Naive thymus-derived CD8-positive, alpha-beta T cell (primary cell): ENCODE measurements around the gene CHCHD4. TPM values are rescaled to one million over a fixed set of nuclear protein-coding genes. Genes with fewer than 3 reads are reported as not detected.

Experiments
- ATAC-seq, 2 donors: fragments of 150-1000 bp; cut with Tn5 transposase in 1 of 2; sonication (Bioruptor Pico), chemical (Tn5 transposase) in 1 of 2; 1 replicate in 1 of 2; 2 replicates in 1 of 2; pipeline ENCODE4 v1.10.0; 2021; ENCODE audit warnings: mild to moderate bottlenecking in 2 of 2, moderate library complexity in 2 of 2
- POLR2A ChIA-PET: fragments of 350-600 bp; sonication (Branson Sonifier 250); formaldehyde crosslinking; loops from one replicate; lab custom pipeline; 2021; ENCODE audit warnings: antibody characterized with exemption; lab: Charles Lee
- DNase-seq, 10 donors: peaks; one replicate each; pipeline versions ENCODE4 v3.0.0 to v3.0.0-alpha.2; 2020 to 2022
- H3K27ac Mint-ChIP-seq, 10 donors: one replicate each; pipeline ENCODE4 v1.8.0; 2020 to 2022; ENCODE audit warnings: mild to moderate bottlenecking in 10 of 10, mixed read lengths in 10 of 10, moderate library complexity in 4 of 10, inconsistent platforms in 1 of 10
- H3K27me3 Mint-ChIP-seq, 5 donors: one replicate each; pipeline ENCODE4 v1.8.0; 2021 to 2022; ENCODE audit warnings: mixed read lengths in 5 of 5
- H3K36me3 Mint-ChIP-seq, 3 donors: one replicate each; pipeline ENCODE4 v1.8.0; 2020 to 2022; ENCODE audit warnings: mixed read lengths in 3 of 3, mild to moderate bottlenecking in 2 of 3, inconsistent platforms in 1 of 3
- H3K4me1 Mint-ChIP-seq, 4 donors: one replicate each; pipeline ENCODE4 v1.8.0; 2021 to 2022; ENCODE audit warnings: mixed read lengths in 4 of 4
- H3K4me3 Mint-ChIP-seq, 10 donors: one replicate each; pipeline ENCODE4 v1.8.0; 2020 to 2022; ENCODE audit warnings: mild to moderate bottlenecking in 10 of 10, mixed read lengths in 10 of 10, moderate library complexity in 6 of 10, inconsistent platforms in 1 of 10
- H3K9me3 Mint-ChIP-seq, 9 donors: one replicate each; pipeline ENCODE4 v1.8.0; 2020 to 2022; ENCODE audit warnings: mixed read lengths in 9 of 9, mild to moderate bottlenecking in 3 of 9, inconsistent platforms in 1 of 9, moderate library complexity in 1 of 9
- polyA plus RNA-seq, 3 donors: library from polyadenylated mRNA; unstranded; fragments of 300-500 nt; fragmentation: Illumina TruSeq; gene quantifications; one replicate each; pipeline ENCODE4 v1.2.3, GENCODE V29; 2021
- total RNA-seq, 8 experiments: library from RNA in 2 of 8; stranded (reverse) in 2 of 8; gene quantifications; one replicate each; pipeline ENCODE4 v1.2.3 and lab custom pipeline; 2021 to 2026

The CHCHD4 gene
- total and polyA plus RNA-seq, 5 experiments from 2014 or later, result 6.8 to 15.8 (median 9.6) TPM

DNA sequence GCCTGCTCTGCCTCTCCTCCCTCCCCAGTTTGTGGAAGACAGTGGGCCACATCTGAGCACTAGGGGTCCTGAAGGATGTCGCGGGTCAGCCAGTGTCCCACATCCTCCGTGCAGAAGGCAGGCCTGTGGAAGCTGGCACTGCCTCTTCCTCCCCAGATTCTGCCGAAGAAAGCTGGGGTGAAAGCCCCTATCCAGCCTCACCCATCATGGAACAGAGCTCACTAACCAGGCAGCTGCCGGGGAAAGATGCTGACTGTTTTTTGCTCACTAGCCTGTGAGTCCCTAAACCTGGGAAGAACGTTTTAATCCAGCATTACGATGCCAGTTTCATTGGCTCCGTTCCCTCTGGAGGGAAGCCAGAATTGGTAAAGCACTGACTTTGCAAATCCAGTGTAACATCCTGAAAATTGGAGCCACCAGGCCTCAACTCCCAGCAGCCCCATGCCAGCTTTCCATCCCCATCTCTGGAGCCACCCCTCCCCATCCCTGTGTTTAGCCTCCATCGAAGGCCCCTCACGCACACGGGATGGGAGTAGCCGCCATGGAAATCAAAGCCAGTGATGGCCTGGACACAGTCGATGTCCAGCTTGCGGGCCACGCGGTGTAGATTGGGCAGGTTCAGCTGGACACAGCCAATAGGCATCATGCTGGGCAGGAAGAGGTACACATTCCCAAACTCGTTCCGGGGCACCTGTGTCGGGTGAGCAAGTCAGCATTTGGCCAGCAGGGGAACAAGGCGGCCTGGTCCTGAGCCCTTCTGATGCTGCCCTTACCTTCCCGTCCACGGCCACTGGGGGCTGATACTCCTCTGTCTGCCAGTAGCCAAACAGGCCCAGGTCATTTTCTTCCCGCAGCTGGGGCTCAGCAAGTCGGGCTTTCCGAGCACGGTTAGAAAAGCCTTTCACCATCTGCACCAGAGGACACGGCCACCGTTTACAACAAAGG lies 23.6 kb upstream of the CHCHD4 start:
- H3K27ac Mint-ChIP-seq, result peak overlapping the region; percentile 65 to 99 (median 93)
- no peak for ATAC-seq
- POLR2A ChIA-PET, result no interaction called here
- H3K4me1 Mint-ChIP-seq, result peaks cover 12 to 32% (median 28%) of the 10 kb centered on the region in 4 donors
- H3K36me3 Mint-ChIP-seq, result peaks cover 0 to 59% (median 17%) of the 10 kb centered on the region in 3 donors
- no peaks in the 10 kb centered on the region for H3K27me3 Mint-ChIP-seq
- no peaks in the 10 kb centered on the region for H3K9me3 Mint-ChIP-seq
- no peak for DNase-seq
- no peak overlapping the region for H3K4me3 Mint-ChIP-seq

- no peaks in the 10 kb centered on the region for H3K27me3 Mint-ChIP-seq
- POLR2A ChIA-PET, result interaction anchor here (0.6 kb wide), 1 partner anchor 23 kb away, joined by 3 read pairs; the partner anchor contains the start of genes CHCHD4 and TMEM43
- H3K4me3 Mint-ChIP-seq, result no peak overlapping the region
- DNase-seq (no peak), ATAC-seq (no peak)
- no peaks in the 10 kb centered on the region for H3K9me3 Mint-ChIP-seq
- H3K4me1 Mint-ChIP-seq, result peaks cover 15 to 39% (median 35%) of the 10 kb centered on the region in 4 donors
- peak overlapping the region; percentile 65 to 99 (median 94) for H3K27ac Mint-ChIP-seq
- H3K36me3 Mint-ChIP-seq, result peaks cover 0 to 52% (median 17%) of the 10 kb centered on the region in 3 donors
Observed at GRCh38 chr3:14147617-14148016, 22.9 kb upstream of the CHCHD4 start.

DNA sequence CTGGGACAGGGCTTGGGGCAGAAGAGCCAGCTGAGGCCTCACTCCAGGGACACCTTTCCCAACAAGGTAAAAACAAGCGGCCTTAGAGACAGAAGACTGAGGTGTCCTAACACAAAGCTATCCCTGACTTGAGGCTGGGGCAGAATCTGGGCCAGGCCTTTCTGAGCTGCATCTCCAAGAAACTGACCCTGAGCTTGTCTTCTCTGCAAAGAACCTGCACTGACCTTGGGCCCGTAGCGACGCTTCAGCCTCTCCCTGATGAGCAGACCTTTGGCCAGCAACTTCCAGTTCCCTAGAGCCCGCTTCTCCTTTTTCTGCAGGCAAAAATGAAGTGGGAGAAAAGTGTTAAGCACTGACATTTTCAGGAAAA lies 22.4 kb upstream of the CHCHD4 start:
- Mint-ChIP-seq H3K36me3 (peaks cover 0 to 50% (median 17%) of the 10 kb centered on the region in 3 donors), H3K9me3 (no peaks in the 10 kb centered on the region), H3K4me1 (peaks cover 18 to 44% (median 41%) of the 10 kb centered on the region in 4 donors), H3K27ac (peak overlapping the region; percentile 86 to 100 (median 98)), H3K27me3 (no peaks in the 10 kb centered on the region), H3K4me3 (peak overlapping the region in 1 of 10 donors; percentile 36)
- POLR2A ChIA-PET, result interaction anchor here (0.6 to 3.4 kb wide), 2 partner anchors 23 to 29 kb away, joined by 3 to 10 read pairs; partner anchors contain the start of genes CHCHD4 and TMEM43
- DNase-seq (no peak), ATAC-seq (no peak)

DNA sequence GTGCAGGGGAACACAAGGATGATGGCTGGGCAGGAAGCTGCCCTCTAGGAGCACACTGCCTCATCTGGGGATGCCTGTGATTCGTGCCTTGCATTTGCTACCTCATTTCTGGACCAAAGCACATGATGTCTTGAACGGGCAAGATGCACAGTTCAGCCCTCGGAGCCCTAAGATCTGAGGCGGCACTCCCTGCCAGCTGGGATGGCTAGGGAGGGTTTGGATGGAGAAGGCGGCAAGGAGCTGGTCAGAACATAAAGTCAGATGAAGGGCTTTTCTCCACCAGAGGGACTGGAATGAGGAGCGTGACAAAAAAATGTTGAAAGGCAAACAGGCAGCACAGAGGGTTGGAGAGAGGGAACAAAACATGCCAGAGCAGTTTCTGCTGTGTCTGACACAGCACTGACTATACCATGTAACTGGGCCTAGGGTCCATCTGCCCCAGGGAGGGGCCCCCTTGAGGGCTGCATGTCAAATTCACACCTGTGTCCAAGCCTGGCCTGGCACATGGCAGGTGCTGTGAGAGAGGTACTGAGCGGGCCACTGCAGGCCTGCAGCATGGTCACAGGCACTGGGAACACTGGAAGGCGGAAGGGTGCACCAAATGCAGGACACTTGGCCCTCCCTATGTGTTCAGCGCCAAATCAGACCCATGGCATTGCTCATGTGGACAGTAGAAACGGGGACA lies 21.9 kb upstream of the CHCHD4 start:
- H3K4me3 Mint-ChIP-seq, result no peak overlapping the region
- DNase-seq (no peak), ATAC-seq (no peak)
- peak overlapping the region; percentile 98 to 100 (median 99) for H3K27ac Mint-ChIP-seq
- H3K9me3 Mint-ChIP-seq, result no peaks in the 10 kb centered on the region
- POLR2A ChIA-PET, result interaction anchor here (3.4 to 6.0 kb wide), 2 partner anchors 22 to 30 kb away, joined by 10 to 63 read pairs; partner anchors contain the start of genes CHCHD4 and TMEM43
- no peaks in the 10 kb centered on the region for H3K27me3 Mint-ChIP-seq
- peaks cover 0 to 50% (median 17%) of the 10 kb centered on the region in 3 donors for H3K36me3 Mint-ChIP-seq
- H3K4me1 Mint-ChIP-seq, result peaks cover 22 to 49% (median 46%) of the 10 kb centered on the region in 4 donors

GRCh38 chr3:14145670-14146380 lies 21.2 kb upstream of the CHCHD4 start:
- peak overlapping the region; percentile 98 to 100 (median 99) for H3K27ac Mint-ChIP-seq
- H3K27me3 Mint-ChIP-seq, result no peaks in the 10 kb centered on the region
- peaks cover 0 to 48% (median 17%) of the 10 kb centered on the region in 3 donors for H3K36me3 Mint-ChIP-seq
- H3K4me1 Mint-ChIP-seq, result peaks cover 22 to 56% (median 52%) of the 10 kb centered on the region in 4 donors
- POLR2A ChIA-PET, result interaction anchor here (1.1 to 6.0 kb wide), 5 partner anchors 18 to 249 kb away, joined by 3 to 63 read pairs (median 10); partner anchors contain the start of genes CHCHD4, LSM3, TMEM43 and XPC
- no peaks in the 10 kb centered on the region for H3K9me3 Mint-ChIP-seq
- peak overlapping the region in 2 of 10 donors; percentile 16 to 30 for H3K4me3 Mint-ChIP-seq
- peak in 1 of 10 donors; percentile 17 for DNase-seq
- ATAC-seq, result no peak

DNA sequence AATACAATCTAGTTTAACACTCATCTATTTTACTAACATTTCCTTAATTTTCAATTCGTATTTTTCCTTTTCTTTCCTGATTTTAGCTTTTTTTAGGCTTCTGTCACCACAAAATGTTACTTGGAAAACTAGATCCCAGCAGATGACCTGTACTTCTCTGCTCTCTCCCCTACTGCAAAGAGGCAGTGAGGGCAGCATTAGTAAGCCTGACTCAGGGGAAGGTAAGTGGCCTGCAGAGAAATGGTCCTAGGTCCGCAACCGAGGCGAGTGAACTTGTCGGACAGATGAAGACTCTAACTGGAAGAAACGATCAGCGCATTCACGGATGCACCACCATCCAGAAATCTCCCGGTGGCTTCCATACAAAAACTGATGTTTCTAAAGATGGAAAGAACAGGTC lies 20.6 kb upstream of the CHCHD4 start:
- DNase-seq, result peak in 1 of 10 donors; percentile 11
- POLR2A ChIA-PET, result interaction anchor here (1.1 to 6.0 kb wide), 5 partner anchors 17 to 249 kb away, joined by 3 to 63 read pairs (median 10); partner anchors contain the start of genes CHCHD4, LSM3, TMEM43 and XPC
- Mint-ChIP-seq H3K27ac (peak overlapping the region; percentile 98 to 100 (median 99)), H3K4me1 (peaks cover 24 to 62% (median 54%) of the 10 kb centered on the region in 4 donors), H3K9me3 (no peaks in the 10 kb centered on the region), H3K27me3 (no peaks in the 10 kb centered on the region), H3K36me3 (peaks cover 0 to 43% (median 17%) of the 10 kb centered on the region in 3 donors), H3K4me3 (peak overlapping the region in 7 of 10 donors; percentile 7 to 84 (median 58))
- no peak for ATAC-seq

GRCh38 chr3:14144423-14145075 lies 19.9 kb upstream of the CHCHD4 start:
- DNase-seq (peak; percentile 34 to 91 (median 75)), ATAC-seq (peak; percentile 70)
- Mint-ChIP-seq H3K27ac (peak overlapping the region; percentile 98 to 100 (median 99)), H3K36me3 (peaks cover 0 to 43% (median 17%) of the 10 kb centered on the region in 3 donors), H3K4me1 (peaks cover 24 to 63% (median 54%) of the 10 kb centered on the region in 4 donors), H3K9me3 (no peaks in the 10 kb centered on the region), H3K27me3 (no peaks in the 10 kb centered on the region), H3K4me3 (peak overlapping the region; percentile 33 to 84 (median 70))
- POLR2A ChIA-PET, result interaction anchor here (0.6 to 6.0 kb wide), 6 partner anchors 17 to 248 kb away, joined by 3 to 63 read pairs (median 7); partner anchors contain the start of genes CHCHD4, LSM3, TMEM43 and XPC

DNA sequence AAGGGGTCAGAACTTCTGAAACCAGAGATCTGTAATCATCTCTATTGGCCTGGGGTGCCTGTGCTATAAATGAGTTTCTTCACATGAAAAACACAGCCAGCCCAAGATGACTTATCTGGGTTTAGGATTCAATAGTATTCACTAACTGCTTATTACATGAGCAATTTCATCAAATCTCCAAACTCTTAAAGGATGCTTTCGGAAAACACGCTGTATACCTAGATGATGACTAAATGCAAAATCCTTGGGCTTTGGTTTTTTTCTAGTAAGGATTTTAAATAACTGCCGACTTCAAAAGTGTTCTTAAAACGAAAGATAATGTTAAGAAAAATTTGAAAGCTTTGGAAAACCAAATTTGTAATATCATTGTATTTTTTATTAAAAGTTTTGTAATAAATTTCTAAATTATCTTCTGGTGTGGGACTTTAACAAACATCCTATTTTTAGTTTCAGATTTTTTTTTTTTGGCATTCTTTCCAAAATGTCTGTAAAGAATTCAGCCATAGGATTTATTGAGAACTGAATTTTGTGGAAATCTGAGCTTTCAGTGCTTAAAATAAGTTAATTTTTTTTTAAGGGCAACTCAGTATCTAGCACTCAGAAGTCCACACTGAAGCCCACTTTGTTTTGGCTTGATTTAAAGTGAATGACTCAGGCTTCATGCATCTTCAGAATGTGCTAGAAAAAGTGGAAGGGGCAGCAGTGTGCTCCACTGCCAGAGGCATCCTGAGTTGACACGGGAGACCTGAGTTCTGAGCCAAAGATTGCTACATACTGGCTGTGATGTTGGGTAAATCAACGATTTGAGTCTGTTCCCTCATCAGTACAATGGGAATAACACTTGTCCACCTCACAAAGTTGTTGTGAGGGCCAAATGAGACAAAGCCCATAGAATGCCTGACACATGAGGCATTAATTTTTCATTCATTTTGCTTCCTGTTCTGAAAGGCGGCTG lies 18.9 kb upstream of the CHCHD4 start:
- Mint-ChIP-seq H3K9me3 (no peaks in the 10 kb centered on the region), H3K4me3 (peak overlapping the region; percentile 16 to 84 (median 71)), H3K4me1 (peaks cover 24 to 63% (median 54%) of the 10 kb centered on the region in 4 donors), H3K27ac (peak overlapping the region; percentile 98 to 100 (median 99)), H3K36me3 (peaks cover 0 to 40% (median 17%) of the 10 kb centered on the region in 3 donors), H3K27me3 (no peaks in the 10 kb centered on the region)
- DNase-seq (no peak), ATAC-seq (no peak)
- POLR2A ChIA-PET, result interaction anchor here (0.6 to 6.0 kb wide), 7 partner anchors 9 to 508 kb away, joined by 3 to 63 read pairs (median 7); partner anchors contain the start of genes CCDC174, CHCHD4, LSM3 and TMEM43

DNA sequence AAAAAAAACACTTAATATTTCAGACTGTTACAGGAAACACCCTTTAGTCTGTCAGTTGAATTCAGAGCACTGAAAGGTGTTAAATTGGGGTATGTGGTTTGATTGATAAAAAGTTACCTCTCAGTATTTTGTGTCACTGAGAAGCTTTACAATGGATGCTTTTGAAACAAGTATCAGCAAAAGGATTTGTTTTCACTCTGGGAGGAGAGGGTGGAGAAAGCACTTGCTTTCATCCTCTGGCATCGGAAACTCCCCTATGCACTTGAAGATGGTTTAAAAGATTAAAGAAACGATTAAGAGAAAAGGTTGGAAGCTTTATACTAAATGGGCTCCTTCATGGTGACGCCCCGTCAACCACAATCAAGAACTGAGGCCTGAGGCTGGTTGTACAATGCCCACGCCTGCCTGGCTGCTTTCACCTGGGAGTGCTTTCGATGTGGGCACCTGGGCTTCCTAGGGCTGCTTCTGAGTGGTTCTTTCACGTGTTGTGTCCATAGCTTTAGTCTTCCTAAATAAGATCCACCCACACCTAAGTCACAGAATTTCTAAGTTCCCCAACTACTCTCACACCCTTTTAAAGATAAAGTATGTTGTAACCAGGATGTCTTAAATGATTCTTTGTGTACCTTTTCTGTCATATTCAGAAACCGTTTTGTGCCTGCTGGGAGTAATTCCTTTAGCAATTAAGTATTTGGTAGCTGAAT lies 18.0 kb upstream of the CHCHD4 start:
- POLR2A ChIA-PET, result interaction anchor here (1.0 to 6.0 kb wide), 7 partner anchors 11 to 508 kb away, joined by 3 to 63 read pairs (median 5); partner anchors contain the start of genes CCDC174, CHCHD4, LSM3 and TMEM43
- Mint-ChIP-seq H3K36me3 (peaks cover 0 to 35% (median 13%) of the 10 kb centered on the region in 3 donors), H3K4me3 (peak overlapping the region; percentile 39 to 80 (median 59))

More for the DNA sequence above, 18.0 kb upstream of the CHCHD4 start:
- no peaks in the 10 kb centered on the region for H3K9me3 Mint-ChIP-seq
- DNase-seq (peak in 9 of 10 donors; percentile 31 to 81 (median 67)), ATAC-seq (peak; percentile 56 to 70)
- H3K4me1 Mint-ChIP-seq, result peaks cover 24 to 63% (median 54%) of the 10 kb centered on the region in 4 donors
- H3K27me3 Mint-ChIP-seq, result no peaks in the 10 kb centered on the region
- peak overlapping the region; percentile 97 to 100 (median 99) for H3K27ac Mint-ChIP-seq
